Mononuclear cell (primary cell): ENCODE results near the gene CCDC88B. TPM values are rescaled to one million over a fixed set of nuclear protein-coding genes. Genes with fewer than 3 reads are reported as not detected.

ENCODE experiments used
- total RNA-seq: library from RNA; depleted of rRNA; stranded (reverse); fragments of >200 nt; gene quantifications from one replicate; pipeline ENCODE4 v1.2.3, GENCODE V29; 2012

CCDC88B gene
- total RNA-seq, 1 donor: 42.7 TPM

Other genes with a start within 250 kb of the CCDC88B start
- gene MACROD1, start 174.1 kb upstream of the CCDC88B start, total RNA-seq: 4.0 TPM
- gene STIP1, start 154.0 kb upstream of the CCDC88B start, total RNA-seq: 36.8 TPM
- 105 TPM for gene FERMT3, start 133.5 kb upstream of the CCDC88B start, total RNA-seq
- gene TRPT1, start 114.0 kb upstream of the CCDC88B start, total RNA-seq: 5.2 TPM
- gene NUDT22, start 113.9 kb upstream of the CCDC88B start, total RNA-seq: 19.4 TPM
- gene DNAJC4, start 109.7 kb upstream of the CCDC88B start, total RNA-seq: 13.1 TPM
- 9.1 TPM for gene VEGFB, start 105.6 kb upstream of the CCDC88B start, total RNA-seq
- gene FKBP2, start 99.1 kb upstream of the CCDC88B start, total RNA-seq: 8.1 TPM
- 26.4 TPM for gene PPP1R14B, start 93.3 kb upstream of the CCDC88B start, total RNA-seq
- 3.7 TPM for gene PLCB3, start 88.7 kb upstream of the CCDC88B start, total RNA-seq
- 26.7 TPM for gene BAD, start 55.5 kb upstream of the CCDC88B start, total RNA-seq
- gene GPR137, start 54.4 kb upstream of the CCDC88B start, total RNA-seq: 13.9 TPM
- not detected for gene KCNK4, start 48.9 kb upstream of the CCDC88B start, total RNA-seq
- gene CATSPERZ, start 39.8 kb upstream of the CCDC88B start, total RNA-seq: not detected
- gene ESRRA, start 34.7 kb upstream of the CCDC88B start, total RNA-seq: 8.5 TPM
- gene TRMT112, start 22.6 kb upstream of the CCDC88B start, total RNA-seq: 62.1 TPM
- 42.5 TPM for gene PRDX5, start 22.1 kb upstream of the CCDC88B start, total RNA-seq
- gene RPS6KA4, start 19.0 kb downstream of the CCDC88B start, total RNA-seq: 23.5 TPM
- gene SLC22A11, start 215.7 kb downstream of the CCDC88B start, total RNA-seq: not detected